Adipose tissue (tissue), 3 donors: ENCODE measurements around the gene RPRD2. TPM values are rescaled to one million over a fixed set of nuclear protein-coding genes. Genes with fewer than 3 reads are reported as not detected.

Experiments used
- polyA plus RNA-seq, 3 donors: library from polyadenylated mRNA; stranded (reverse); fragments of 200-250 nt; gene quantifications; one replicate each; pipeline ENCODE4 v1.2.3, GENCODE V29; 2013
- donor health status: healthy with polysubstance abuse.
- donor health status: Bipolar disorder and iron deficiency.
- donor health status: healthy.

RPRD2 gene
- polyA plus RNA-seq, 3 donors: 6.7 to 8.7 (median 8.2) TPM

Other genes starting within 250 kb of the RPRD2 start
- 10 to 100 TPM in 2 of 3 donors, 1 to 10 TPM in 1; 4.1 to 39.6 (median 29.4) TPM for gene PLEKHO1, start 214.2 kb upstream of the RPRD2 start, polyA plus RNA-seq
- 10 to 100 TPM in 2 of 3 donors, 1 to 10 TPM in 1; 6.0 to 33.2 (median 12.9) TPM for gene ANP32E, start 128.0 kb upstream of the RPRD2 start, polyA plus RNA-seq
- gene CA14, start 106.4 kb upstream of the RPRD2 start, polyA plus RNA-seq: under 1 TPM in 1 of 3 donors, not detected in 2; 0.03 TPM
- 100 to 1,000 TPM in 2 of 3 donors, 10 to 100 TPM in 1; 81.4 to 126 (median 106) TPM for gene APH1A, start 95.1 kb upstream of the RPRD2 start, polyA plus RNA-seq
- 10 to 100 TPM in 2 of 3 donors, 1 to 10 TPM in 1; 2.2 to 50.5 (median 17.8) TPM for gene C1orf54, start 91.4 kb upstream of the RPRD2 start, polyA plus RNA-seq
- gene CIART, start 81.6 kb upstream of the RPRD2 start, polyA plus RNA-seq: 1 to 10 TPM; 1.8 to 2.2 (median 1.8) TPM
- gene MRPS21, start 70.3 kb upstream of the RPRD2 start, polyA plus RNA-seq: 10 to 100 TPM; 33.0 to 93.9 (median 56.9) TPM
- gene PRPF3, start 42.6 kb upstream of the RPRD2 start, polyA plus RNA-seq: 10 to 100 TPM; 22.0 to 35.8 (median 31.5) TPM
- gene TARS2, start 123.3 kb downstream of the RPRD2 start, polyA plus RNA-seq: 10 to 100 TPM in 2 of 3 donors, 1 to 10 TPM in 1; 8.9 to 16.9 (median 10.5) TPM
- gene ECM1, start 144.0 kb downstream of the RPRD2 start, polyA plus RNA-seq: 10 to 100 TPM in 2 of 3 donors, 1 to 10 TPM in 1; 2.7 to 10.8 (median 10.1) TPM
- gene FALEC, start 151.6 kb downstream of the RPRD2 start, polyA plus RNA-seq: under 1 TPM in 2 of 3 donors, not detected in 1; 0.15 to 0.18 TPM
- gene ADAMTSL4, start 185.3 kb downstream of the RPRD2 start, polyA plus RNA-seq: 10 to 100 TPM; 12.1 to 66.1 (median 56.0) TPM
- 100 to 1,000 TPM in 2 of 3 donors, 10 to 100 TPM in 1; 98.6 to 386 (median 314) TPM for gene MCL1, start 215.5 kb downstream of the RPRD2 start, polyA plus RNA-seq